Left lung (tissue), 10 donors: ENCODE results near the gene RNF144B. TPM values are rescaled to one million over a fixed set of nuclear protein-coding genes. Genes with fewer than 3 reads are reported as not detected.

Experiments used
- ATAC-seq: fragments of 200-7000 bp; cut with Tn5 transposase; one replicate; pipeline ENCODE4 v1.9.1; 2020; ENCODE audit warnings: moderate library complexity
- DNase-seq, 4 donors: peaks; one replicate each; pipeline ENCODE4 v3.0.0-alpha.2; 2013 to 2020
- H3K27ac ChIP-seq, 2 donors: fragments of 200-600 bp; sonication (generic) in 1 of 2; one replicate each; pipeline versions ENCODE4 v1.5.0 to v1.8.0; 2020 to 2021
- H3K27me3 ChIP-seq, 2 donors: fragments of 200-600 bp; sonication (generic) in 1 of 2; one replicate each; pipeline versions ENCODE4 v1.5.0 to v1.8.0; 2020 to 2021
- H3K36me3 ChIP-seq, 2 donors: fragments of 200-600 bp; sonication (generic) in 1 of 2; one replicate each; pipeline versions ENCODE4 v1.5.0 to v1.8.0; 2020 to 2021
- H3K4me1 ChIP-seq, 2 donors: fragments of 200-600 bp; one replicate each; pipeline ENCODE4 v1.8.0; 2021
- H3K4me3 ChIP-seq, 2 donors: fragments of 200-600 bp; sonication (generic) in 1 of 2; one replicate each; pipeline versions ENCODE4 v1.5.0 to v1.8.0; 2020 to 2021; ENCODE audit warnings: mild to moderate bottlenecking in 1 of 2
- H3K9me3 ChIP-seq, 2 donors: fragments of 200-600 bp; sonication (generic) in 1 of 2; one replicate each; pipeline versions ENCODE4 v1.5.0 to v1.8.0; 2020 to 2021
- intact Hi-C, 2 donors: fragments of 100-400 bp; cut with DNase I; formaldehyde crosslinking; loops; one replicate each; pipeline versions ENCODE4 v1.11.2 to v1.14.2; 2022
- polyA plus RNA-seq, 6 donors: library from polyadenylated mRNA; unstranded; fragments of 120-200 nt; gene quantifications; one replicate each; pipeline ENCODE4 v1.2.1, GENCODE V29; 2013; ENCODE audit not compliant: insufficient read length in 6 of 6
- total RNA-seq, 2 donors: library from RNA; stranded (reverse); fragmentation: NEBNext Ultra II Directional; extraction: Animal tissue kit (Norgen Biotek cat#: 25700); gene quantifications; one replicate each; pipeline ENCODE4 v1.2.1, GENCODE V29; 2021
- TF ChIP-seq, protein P1 (sequence below), 2 donors: fragments of 200-600 bp; sonication (generic) in 1 of 2; IDR thresholded peaks; one replicate each; pipeline versions ENCODE4 v1.5.0 to v1.8.0; 2021; ENCODE audit warnings: antibody characterized with exemption in 2 of 2
- donor health status: DM: no; HTN: yes; CAD: no.
- donor health status: DM: no; HTN: no; CAD: no.

The RNF144B gene
- total and polyA plus RNA-seq, 8 donors, result 13.9 to 74.8 (median 20.1) TPM

GRCh38 chr6:18485660-18486435 is 98.7 kb downstream of the RNF144B start:
- TF ChIP-seq, protein P1, sequence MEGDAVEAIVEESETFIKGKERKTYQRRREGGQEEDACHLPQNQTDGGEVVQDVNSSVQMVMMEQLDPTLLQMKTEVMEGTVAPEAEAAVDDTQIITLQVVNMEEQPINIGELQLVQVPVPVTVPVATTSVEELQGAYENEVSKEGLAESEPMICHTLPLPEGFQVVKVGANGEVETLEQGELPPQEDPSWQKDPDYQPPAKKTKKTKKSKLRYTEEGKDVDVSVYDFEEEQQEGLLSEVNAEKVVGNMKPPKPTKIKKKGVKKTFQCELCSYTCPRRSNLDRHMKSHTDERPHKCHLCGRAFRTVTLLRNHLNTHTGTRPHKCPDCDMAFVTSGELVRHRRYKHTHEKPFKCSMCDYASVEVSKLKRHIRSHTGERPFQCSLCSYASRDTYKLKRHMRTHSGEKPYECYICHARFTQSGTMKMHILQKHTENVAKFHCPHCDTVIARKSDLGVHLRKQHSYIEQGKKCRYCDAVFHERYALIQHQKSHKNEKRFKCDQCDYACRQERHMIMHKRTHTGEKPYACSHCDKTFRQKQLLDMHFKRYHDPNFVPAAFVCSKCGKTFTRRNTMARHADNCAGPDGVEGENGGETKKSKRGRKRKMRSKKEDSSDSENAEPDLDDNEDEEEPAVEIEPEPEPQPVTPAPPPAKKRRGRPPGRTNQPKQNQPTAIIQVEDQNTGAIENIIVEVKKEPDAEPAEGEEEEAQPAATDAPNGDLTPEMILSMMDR (IDR thresholded peaks at IDR 0.05), result no peak
- no peak overlapping the region for H3K27ac ChIP-seq
- H3K4me3 ChIP-seq, result no peak overlapping the region
- DNase-seq (no peak), ATAC-seq (no peak)
- intact Hi-C loops, result no loop called here
- H3K4me1 ChIP-seq, result peaks cover 0 to 5% of the 10 kb centered on the region in 2 donors
- H3K27me3 ChIP-seq, result no peaks in the 10 kb centered on the region
- no peaks in the 10 kb centered on the region for H3K36me3 ChIP-seq
- no peaks in the 10 kb centered on the region for H3K9me3 ChIP-seq

- intact Hi-C loops, result no loop called here
- Histone ChIP-seq H3K4me3 (no peak overlapping the region), H3K9me3 (no peaks in the 10 kb centered on the region), H3K4me1 (peaks cover 0 to 5% of the 10 kb centered on the region in 2 donors), H3K27me3 (no peaks in the 10 kb centered on the region), H3K36me3 (no peaks in the 10 kb centered on the region), H3K27ac (peak overlapping the region; percentile 1 to 9)
- TF ChIP-seq, protein P1 (IDR thresholded peaks at IDR 0.05), result no peak
- DNase-seq (no peak), ATAC-seq (no peak)
These were observed 100.9 kb downstream of the RNF144B start for GRCh38 chr6:18488004-18488403.

DNA sequence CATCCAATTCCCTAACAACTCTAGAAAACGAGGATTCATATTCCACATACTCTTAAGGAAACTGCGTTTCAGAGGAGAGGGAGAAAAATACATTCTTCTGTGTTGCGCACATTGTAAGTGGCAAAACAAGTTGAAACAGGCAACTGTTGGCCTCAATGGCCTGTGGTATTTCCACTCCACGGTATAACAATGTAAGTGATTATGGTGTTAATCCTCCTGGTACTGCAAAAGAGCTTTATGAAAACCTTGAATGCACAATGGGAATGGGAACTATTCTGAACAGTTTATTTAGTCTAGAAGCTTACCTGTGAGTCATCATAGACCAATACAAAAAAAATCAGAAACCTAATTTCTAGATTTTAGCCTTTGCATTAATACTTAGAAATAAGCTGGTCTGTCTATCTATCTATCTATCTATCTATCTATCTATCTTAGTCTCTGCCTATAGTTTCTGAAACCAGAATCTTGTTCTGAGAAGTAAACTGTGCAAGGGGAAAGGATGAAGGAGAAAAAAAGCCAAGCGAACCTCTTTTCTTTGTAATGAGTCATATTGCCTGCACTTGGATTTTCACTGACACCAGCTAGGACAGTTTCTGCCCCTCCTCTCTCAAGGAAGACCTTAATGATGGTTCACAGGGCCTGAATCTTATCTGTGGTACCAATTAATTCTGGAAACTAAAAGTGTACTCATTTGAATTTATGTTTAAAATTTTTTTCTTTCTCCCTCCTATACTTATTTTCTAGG is 101.5 kb downstream of the RNF144B start:
- Histone ChIP-seq H3K36me3 (no peaks in the 10 kb centered on the region), H3K4me3 (no peak overlapping the region), H3K4me1 (peaks cover 0 to 5% of the 10 kb centered on the region in 2 donors), H3K9me3 (no peaks in the 10 kb centered on the region), H3K27ac (peak overlapping the region; percentile 1 to 9), H3K27me3 (no peaks in the 10 kb centered on the region)
- DNase-seq (peak in 1 of 4 donors; percentile 13), ATAC-seq (peak; percentile 7)
- TF ChIP-seq, protein P1 (IDR thresholded peaks at IDR 0.05), result no peak
- intact Hi-C loops, result no loop called here

DNA sequence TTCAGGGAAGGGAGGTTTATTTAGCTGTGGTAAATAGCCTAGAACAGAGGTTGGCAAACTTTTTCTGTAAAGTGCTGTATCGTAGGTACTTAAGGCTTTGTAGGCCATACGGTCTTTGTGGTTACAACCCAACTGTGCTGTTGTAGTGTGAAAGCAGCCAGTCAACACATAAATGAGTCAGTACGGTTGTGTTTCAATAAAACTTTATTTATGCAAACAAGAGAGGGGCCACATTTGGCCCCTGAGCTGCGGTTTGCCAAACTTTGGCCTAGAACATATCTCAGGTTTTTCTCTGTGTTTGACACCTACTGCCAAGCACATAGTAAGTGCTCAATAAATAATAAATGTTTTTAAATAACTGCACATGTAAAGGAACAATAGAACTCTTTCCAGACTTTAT is 102.2 kb downstream of the RNF144B start:
- TF ChIP-seq, protein P1 (IDR thresholded peaks at IDR 0.05), result no peak
- no peaks in the 10 kb centered on the region for H3K27me3 ChIP-seq
- H3K9me3 ChIP-seq, result no peaks in the 10 kb centered on the region
- DNase-seq (no peak), ATAC-seq (no peak)
- peaks cover 0 to 5% of the 10 kb centered on the region in 2 donors for H3K4me1 ChIP-seq
- no peak overlapping the region for H3K27ac ChIP-seq
- intact Hi-C loops, result no loop called here
- H3K4me3 ChIP-seq, result no peak overlapping the region
- H3K36me3 ChIP-seq, result no peaks in the 10 kb centered on the region
